ENCODE data around the gene RHCE.

DNA sequence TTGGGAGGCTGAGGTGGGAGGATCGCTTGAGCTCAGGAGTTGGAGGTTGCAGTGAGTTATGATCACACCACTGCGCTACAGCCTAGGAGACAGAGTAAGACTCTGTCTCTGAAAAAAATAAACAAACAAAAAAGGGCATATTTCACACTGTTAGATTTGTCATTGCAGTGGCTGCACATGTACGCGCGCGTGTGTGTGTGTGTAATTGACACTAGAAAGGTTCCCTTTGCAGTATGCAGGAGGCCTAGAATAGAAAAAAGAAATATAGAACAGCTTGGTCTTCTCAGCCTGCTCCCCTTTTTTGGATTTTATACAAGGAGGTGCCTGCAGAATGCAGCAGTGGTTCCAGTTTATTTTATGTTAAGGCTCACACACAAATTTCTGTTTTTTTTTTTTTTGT, 18.7 kb upstream of the RHCE start:
- TF ChIP-seq POLR2A (IDR thresholded peaks at IDR 0.05; ENCODE audit: low read length) (no peak), GATA1 (IDR thresholded peaks at IDR 0.05; ENCODE audit: low read depth, low read length) (no peak)
